Esophagus muscularis mucosa (tissue), 4 donors: Measurements from ENCODE around the gene ATG4C.

Source experiments
- EP300 ChIP-seq: sonication (generic); formaldehyde crosslinking; IDR thresholded peaks from one replicate; pipeline ENCODE4 v1.6.1; 2017; ENCODE audit warnings: antibody characterized with exemption
- POLR2A ChIP-seq: fragments of 450-650 bp; IDR thresholded peaks from one replicate; pipeline ENCODE4 v1.6.1; 2017; ENCODE audit warnings: antibody characterized with exemption, moderate library complexity, mild to moderate bottlenecking, low read depth
- POLR2AphosphoS5 ChIP-seq, 2 donors: sonication (generic); formaldehyde crosslinking; IDR thresholded peaks; one replicate each; pipeline ENCODE4 v1.6.1; 2017; ENCODE audit warnings: antibody characterized with exemption in 2 of 2
- TF ChIP-seq, protein P1 (sequence below), 3 experiments: fragments of 200-600 bp in 2 of 3; fragments of 450-650 bp in 1 of 3; sonication (generic) in 2 of 3; IDR thresholded peaks; one replicate each; pipeline ENCODE4 v1.5.1; 2017 to 2019; ENCODE audit warnings: antibody characterized with exemption in 3 of 3, mild to moderate bottlenecking in 2 of 3, moderate library complexity in 1 of 3

DNA sequence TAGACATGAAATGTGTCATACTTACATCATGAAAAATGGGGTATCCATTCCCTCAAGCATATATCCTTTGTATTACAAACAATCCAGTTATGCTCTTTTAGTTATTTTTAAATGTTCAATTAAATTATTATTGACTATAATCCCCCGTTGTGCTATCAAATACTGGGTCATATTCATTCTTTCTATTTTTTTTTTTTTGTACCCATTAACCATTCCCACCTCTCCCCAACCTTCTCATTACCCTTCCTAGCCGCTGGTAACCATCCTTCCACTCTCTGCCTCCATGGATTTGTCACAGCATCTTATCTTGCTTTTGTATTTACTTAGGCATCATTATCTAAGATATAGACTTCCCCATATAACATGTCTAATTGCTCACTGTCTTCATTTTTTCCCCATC, 15.8 kb downstream of the ATG4C start:
- TF ChIP-seq POLR2AphosphoS5 (IDR thresholded peaks at IDR 0.05) (no peak), POLR2A (no peak), EP300 (no peak)
- TF ChIP-seq, protein P1, sequence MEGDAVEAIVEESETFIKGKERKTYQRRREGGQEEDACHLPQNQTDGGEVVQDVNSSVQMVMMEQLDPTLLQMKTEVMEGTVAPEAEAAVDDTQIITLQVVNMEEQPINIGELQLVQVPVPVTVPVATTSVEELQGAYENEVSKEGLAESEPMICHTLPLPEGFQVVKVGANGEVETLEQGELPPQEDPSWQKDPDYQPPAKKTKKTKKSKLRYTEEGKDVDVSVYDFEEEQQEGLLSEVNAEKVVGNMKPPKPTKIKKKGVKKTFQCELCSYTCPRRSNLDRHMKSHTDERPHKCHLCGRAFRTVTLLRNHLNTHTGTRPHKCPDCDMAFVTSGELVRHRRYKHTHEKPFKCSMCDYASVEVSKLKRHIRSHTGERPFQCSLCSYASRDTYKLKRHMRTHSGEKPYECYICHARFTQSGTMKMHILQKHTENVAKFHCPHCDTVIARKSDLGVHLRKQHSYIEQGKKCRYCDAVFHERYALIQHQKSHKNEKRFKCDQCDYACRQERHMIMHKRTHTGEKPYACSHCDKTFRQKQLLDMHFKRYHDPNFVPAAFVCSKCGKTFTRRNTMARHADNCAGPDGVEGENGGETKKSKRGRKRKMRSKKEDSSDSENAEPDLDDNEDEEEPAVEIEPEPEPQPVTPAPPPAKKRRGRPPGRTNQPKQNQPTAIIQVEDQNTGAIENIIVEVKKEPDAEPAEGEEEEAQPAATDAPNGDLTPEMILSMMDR (IDR thresholded peaks at IDR 0.05), result no peak
